GM21619 (cell line): Measurements from ENCODE around the gene RAD9A.
A peak's percentile ranks its signal among the peaks of the same experiment; 100 is the strongest.
"Not testable (repeated sequence)": the region's sequence is repeated elsewhere in the genome, so short reads cannot be mapped to it uniquely, and the experiment has no call there.

Source experiments
- ATAC-seq: cut with Tn5 transposase; IDR thresholded peaks from one replicate; pipeline ENCODE4 v1.9.1; 2021; ENCODE audit not compliant: unreplicated experiment

Gene RAD9A

DNA sequence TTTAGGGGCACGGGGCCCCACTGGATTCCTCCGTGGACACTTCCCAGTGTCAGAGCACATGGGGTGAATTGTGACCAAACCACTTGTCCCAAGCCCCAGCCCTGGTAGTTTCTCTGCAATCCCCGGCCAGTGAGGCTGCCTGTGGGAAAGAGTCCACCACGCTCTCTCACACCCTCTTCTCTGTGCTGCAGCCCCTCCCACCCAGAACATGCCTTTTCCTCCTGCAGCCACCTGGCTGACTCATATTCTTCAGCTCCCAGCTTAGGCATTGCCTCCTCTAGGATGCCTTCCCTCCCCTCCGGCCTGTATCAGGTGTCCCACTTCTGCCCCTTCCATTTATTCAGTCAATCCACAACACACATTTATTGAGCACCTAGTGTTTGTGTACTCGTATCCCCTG, 31.1 kb downstream of the RAD9A start:
- ATAC-seq, result no peak

DNA sequence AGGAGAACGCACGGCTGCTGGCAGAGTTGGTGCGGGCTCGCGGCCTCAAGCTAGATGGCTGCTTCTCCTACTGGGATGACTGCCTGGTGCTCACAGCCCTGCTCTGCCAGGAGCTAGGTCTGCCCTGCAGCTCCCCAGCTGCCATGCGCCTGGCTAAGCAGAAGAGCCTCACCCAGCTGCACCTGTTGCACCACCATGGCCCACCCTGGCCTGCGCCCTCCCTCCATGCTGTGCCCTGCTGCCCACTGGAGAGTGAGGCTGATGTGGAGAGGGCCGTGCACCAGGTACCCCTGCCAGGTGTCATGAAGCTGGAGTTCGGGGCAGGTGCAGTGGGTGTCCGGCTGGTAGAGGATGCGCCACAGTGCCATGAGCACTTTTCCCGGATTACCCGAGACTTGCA, 31.7 kb downstream of the RAD9A start:
- no peak for ATAC-seq

DNA sequence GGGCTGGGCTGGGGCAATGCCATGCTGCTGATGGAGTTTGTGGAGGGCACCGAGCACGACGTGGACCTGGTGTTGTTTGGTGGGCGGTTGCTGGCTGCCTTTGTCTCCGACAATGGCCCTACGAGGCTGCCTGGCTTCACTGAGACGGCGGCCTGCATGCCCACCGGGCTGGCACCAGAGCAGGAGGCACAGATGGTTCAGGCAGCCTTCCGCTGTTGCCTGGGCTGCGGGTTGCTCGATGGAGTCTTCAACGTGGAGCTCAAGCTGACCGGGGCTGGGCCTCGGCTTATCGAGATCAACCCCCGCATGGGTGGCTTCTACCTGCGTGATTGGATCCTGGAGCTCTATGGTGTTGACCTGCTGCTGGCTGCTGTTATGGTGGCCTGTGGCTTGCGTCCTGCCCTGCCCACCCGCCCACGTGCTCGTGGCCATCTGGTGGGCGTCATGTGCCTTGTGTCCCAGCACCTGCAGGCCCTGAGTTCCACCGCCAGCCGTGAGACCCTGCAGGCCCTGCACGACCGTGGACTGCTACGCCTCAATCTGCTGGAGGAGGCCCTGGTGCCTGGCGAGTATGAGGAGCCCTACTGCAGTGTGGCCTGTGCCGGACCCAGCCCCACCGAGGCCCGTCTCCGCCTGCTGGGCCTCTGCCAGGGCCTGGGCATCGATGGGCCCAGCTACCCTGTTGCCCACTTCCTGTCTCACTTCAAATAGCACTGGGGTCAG, 32.3 kb downstream of the RAD9A start:
- ATAC-seq, result no peak

- ATAC-seq, result not testable (repeated sequence)
Observed at GRCh38 chr11:67427364-67427859, 35.6 kb downstream of the RAD9A start.

DNA sequence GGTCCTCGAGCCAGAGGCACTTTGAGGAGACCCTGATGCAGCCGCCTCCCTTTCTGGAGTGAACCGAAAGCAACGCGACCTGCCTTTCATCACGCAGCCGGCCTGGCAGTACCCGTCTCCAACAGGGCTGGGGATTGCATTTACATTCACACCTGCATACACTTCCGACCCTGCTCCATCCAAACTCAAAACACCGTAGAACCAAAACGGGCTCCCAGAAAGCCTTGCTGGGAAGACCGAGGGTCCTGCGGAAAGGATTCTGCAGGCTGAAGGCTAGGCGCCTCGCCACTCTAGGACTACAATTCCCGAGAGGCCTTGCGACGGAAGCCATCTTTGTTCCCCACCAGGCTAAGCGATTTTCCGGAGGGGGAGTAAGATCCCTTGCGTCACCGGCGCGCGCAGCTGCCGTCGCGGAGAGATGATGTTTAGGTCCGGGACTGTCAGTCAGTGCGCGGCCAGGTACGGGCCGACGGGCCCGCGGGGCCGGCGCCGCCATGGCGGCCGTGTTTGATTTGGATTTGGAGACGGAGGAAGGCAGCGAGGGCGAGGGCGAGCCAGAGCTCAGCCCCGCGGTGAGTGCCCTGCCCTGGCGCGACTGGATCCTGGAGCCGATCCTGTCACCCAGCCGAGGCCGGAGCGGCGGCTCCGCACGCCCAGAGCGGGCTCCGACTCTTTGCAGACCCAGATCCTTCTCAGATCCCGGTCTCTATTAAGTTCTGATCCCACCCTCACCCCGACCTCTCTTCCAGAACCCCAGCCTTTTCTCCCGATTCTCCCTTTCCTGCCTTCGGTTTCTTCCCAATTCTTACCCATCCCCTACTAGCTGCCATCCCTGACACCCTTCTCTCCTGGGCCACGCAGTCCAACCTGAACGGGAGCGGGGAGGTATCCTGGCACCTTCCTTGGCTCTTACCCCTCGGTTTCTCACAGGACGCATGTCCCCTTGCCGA, 36.5 kb downstream of the RAD9A start, which contains the start of gene RPS6KB2:
Gene RPS6KB2, plus strand, starts transcription at position 443 of the 950 bp plus-strand sequence. Its CDS starts 52 bp downstream, at position 495.
- peak; percentile 64 for ATAC-seq

GRCh38 chr11:67429038-67429668, 37.4 kb downstream of the RAD9A start:
- ATAC-seq, result no peak

- ATAC-seq, result no peak
Observed at GRCh38 chr11:67429722-67430121, 37.9 kb downstream of the RAD9A start.

- ATAC-seq, result no peak
Observed at GRCh38 chr11:67431346-67432249, 39.8 kb downstream of the RAD9A start.

DNA sequence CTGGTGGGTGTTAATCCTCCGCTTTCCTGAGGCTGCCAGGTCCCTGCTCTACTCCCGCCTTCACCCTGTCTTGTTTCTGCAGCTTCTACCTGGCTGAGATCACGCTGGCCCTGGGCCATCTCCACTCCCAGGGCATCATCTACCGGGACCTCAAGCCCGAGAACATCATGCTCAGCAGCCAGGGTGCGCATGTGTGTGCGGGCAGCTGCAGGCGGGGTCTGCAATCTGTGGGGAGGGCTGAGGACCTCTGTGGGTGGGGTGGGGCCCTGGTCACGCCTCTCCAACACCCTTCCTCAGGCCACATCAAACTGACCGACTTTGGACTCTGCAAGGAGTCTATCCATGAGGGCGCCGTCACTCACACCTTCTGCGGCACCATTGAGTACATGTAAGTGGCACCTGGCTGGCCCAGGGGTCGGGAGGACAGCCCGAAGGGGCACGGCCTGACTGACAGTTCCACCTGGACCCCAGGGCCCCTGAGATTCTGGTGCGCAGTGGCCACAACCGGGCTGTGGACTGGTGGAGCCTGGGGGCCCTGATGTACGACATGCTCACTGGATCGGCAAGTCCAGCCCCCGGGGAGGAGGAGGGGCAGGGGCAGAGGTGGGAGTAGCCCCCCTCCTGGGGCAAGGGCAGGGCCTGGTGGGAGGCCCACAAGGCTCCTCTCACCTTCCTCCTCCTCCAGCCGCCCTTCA, 41.0 kb downstream of the RAD9A start:
- ATAC-seq, result no peak

- ATAC-seq, result no peak
Observed at GRCh38 chr11:67433536-67434394, 42.0 kb downstream of the RAD9A start.

GRCh38 chr11:67434395-67434881, 42.7 kb downstream of the RAD9A start:
- ATAC-seq, result no peak

DNA sequence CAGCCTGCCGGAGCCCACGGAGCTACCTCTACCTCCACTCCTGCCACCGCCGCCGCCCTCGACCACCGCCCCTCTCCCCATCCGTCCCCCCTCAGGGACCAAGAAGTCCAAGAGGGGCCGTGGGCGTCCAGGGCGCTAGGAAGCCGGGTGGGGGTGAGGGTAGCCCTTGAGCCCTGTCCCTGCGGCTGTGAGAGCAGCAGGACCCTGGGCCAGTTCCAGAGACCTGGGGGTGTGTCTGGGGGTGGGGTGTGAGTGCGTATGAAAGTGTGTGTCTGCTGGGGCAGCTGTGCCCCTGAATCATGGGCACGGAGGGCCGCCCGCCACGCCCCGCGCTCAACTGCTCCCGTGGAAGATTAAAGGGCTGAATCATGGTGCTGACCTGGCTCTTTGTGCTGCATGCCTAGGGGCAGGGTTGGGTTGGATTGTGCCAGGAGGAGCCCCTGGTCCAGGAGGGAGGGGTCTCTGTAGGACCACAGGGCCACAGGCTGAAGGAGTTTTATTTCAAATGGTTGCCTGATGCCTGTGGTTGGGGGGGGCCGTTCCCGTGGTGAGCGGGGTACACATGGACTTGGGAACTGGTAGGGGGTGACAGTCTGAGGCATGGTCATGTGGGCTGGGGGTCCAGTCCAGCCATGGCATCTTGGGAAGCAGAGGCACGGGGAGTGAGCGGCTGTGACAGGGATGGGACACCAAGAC, 43.4 kb downstream of the RAD9A start:
- ATAC-seq, result no peak

GRCh38 chr11:67435727-67436458, 44.1 kb downstream of the RAD9A start:
- no peak for ATAC-seq

GRCh38 chr11:67436459-67437081, 44.8 kb downstream of the RAD9A start:
- peak; percentile 35 for ATAC-seq

DNA sequence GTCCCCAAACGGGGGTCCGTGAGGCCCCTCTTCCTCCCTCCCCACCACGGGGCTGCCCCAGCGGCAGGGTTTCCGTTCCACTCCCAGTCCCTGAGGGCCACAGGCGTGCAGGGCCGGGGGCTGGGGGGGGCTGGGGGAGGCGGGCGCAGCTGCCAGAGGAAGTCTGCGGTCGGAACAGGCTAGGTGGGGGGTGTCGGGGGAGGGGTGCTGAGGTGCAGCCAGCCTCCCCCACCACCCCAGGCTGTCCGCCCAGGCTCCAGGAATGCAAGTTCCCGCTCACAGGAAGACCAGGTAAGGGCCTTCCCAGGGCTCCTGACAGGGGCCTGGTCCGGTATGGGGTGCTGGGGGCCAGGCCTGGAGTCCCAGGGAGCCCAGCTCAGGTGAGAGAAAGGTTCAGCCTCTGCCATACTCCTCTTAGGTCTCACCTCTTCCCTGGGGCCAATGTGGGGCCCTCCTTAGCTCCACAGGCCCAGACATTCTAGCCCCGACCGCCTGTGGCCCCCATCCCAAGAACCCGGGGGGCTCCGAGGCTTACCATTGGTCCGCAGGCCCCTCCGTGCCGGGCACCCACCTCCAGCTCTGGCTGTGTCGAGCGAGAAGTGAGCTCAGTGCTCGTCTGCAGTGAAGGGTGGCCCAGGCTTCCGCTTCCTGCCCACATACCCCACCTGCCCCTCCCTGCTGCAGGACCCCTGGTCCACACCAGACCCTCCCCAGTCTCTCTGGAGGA, 45.5 kb downstream of the RAD9A start, which contains the start of gene PTPRCAP:
Gene PTPRCAP, minus strand, starts transcription at position 601 of the 727 bp plus-strand sequence. Its CDS starts 63 bp downstream, at position 538.
- ATAC-seq, result no peak

- ATAC-seq, result no peak
Observed at GRCh38 chr11:67437809-67438157, 46.0 kb downstream of the RAD9A start.
